Trophoblast cell (in vitro differentiated cells and primary cell): ENCODE data around the gene ATP8A2.

ENCODE experiments used
- DNase-seq, 2 donors: peaks; one replicate each; pipeline ENCODE4 v3.0.0-alpha.2; 2016
- H2AFZ ChIP-seq: 2 replicates; pipeline ENCODE4 v1.6.1; 2013; ENCODE audit warnings: low read length, moderate library complexity, mild to moderate bottlenecking; ENCODE audit not compliant: insufficient read depth, poor library complexity
- H2AK5ac ChIP-seq: 2 replicates; pipeline ENCODE4 v1.6.1; 2013; ENCODE audit warnings: mild to moderate bottlenecking, low read length
- H2BK120ac ChIP-seq: 2 replicates; pipeline ENCODE4 v1.6.1; 2013; ENCODE audit warnings: low read length, mild to moderate bottlenecking, moderate library complexity; ENCODE audit not compliant: insufficient read depth, poor library complexity
- H2BK12ac ChIP-seq: 2 replicates; pipeline ENCODE4 v1.6.1; 2013; ENCODE audit warnings: mild to moderate bottlenecking, low read length, moderate library complexity
- H2BK5ac ChIP-seq: 2 replicates; pipeline ENCODE4 v1.6.1; 2013; ENCODE audit warnings: low read length, low read depth, moderate library complexity, mild to moderate bottlenecking; ENCODE audit not compliant: poor library complexity
- H3K14ac ChIP-seq: 2 replicates; pipeline ENCODE4 v1.6.1; 2013; ENCODE audit warnings: mild to moderate bottlenecking, low read length
- H3K18ac ChIP-seq: 2 replicates; pipeline ENCODE4 v1.6.1; 2013; ENCODE audit warnings: mild to moderate bottlenecking, low read length
- H3K23ac ChIP-seq: 2 replicates; pipeline ENCODE4 v1.6.1; 2013; ENCODE audit warnings: low read length
- H3K27ac ChIP-seq: 2 replicates; pipeline ENCODE4 v1.5.1; 2013; ENCODE audit warnings: low read depth, mild to moderate bottlenecking, inconsistent platforms, low read length, moderate library complexity
- H3K27me3 ChIP-seq: 2 replicates; pipeline ENCODE4 v1.6.1; 2013; ENCODE audit warnings: inconsistent platforms, mild to moderate bottlenecking, low read length, moderate library complexity; ENCODE audit not compliant: insufficient read depth
- H3K36me3 ChIP-seq, 2 experiments: 1 replicate in 1 of 2; 2 replicates in 1 of 2; pipeline ENCODE4 v1.6.1; 2013; ENCODE audit warnings: low read length in 2 of 2, mild to moderate bottlenecking in 2 of 2, moderate library complexity in 1 of 2; ENCODE audit not compliant: insufficient read depth in 2 of 2, control insufficient read depth in 1 of 2
- H3K4ac ChIP-seq: 2 replicates; pipeline ENCODE4 v1.6.1; 2013; ENCODE audit warnings: low read depth, mild to moderate bottlenecking, low read length, moderate library complexity
- H3K4me1 ChIP-seq, 2 experiments: 1 replicate in 1 of 2; 2 replicates in 1 of 2; pipeline ENCODE4 v1.6.1; 2013; ENCODE audit warnings: low read length in 2 of 2, mild to moderate bottlenecking in 2 of 2, moderate library complexity in 1 of 2; ENCODE audit not compliant: insufficient read depth in 2 of 2, control insufficient read depth in 1 of 2
- H3K4me2 ChIP-seq: 2 replicates; pipeline ENCODE4 v1.6.1; 2013; ENCODE audit warnings: inconsistent platforms, mild to moderate bottlenecking, low read length, moderate library complexity
- H3K4me3 ChIP-seq: 2 replicates; pipeline ENCODE4 v1.5.1; 2013; ENCODE audit warnings: mild to moderate bottlenecking, low read depth, low read length, inconsistent platforms
- H3K79me1 ChIP-seq: one replicate; pipeline ENCODE4 v1.6.1; 2013; ENCODE audit warnings: low read length
- H3K79me2 ChIP-seq: 2 replicates; pipeline ENCODE4 v1.6.1; 2013; ENCODE audit warnings: low read length, mild to moderate bottlenecking; ENCODE audit not compliant: control insufficient read depth, insufficient read depth, poor library complexity
- H3K9ac ChIP-seq: 2 replicates; pipeline ENCODE4 v1.6.1; 2013; ENCODE audit warnings: mild to moderate bottlenecking, low read length
- H3K9me3 ChIP-seq: 2 replicates; pipeline ENCODE4 v1.6.1; 2013; ENCODE audit warnings: low read depth, mild to moderate bottlenecking, control low read depth, inconsistent platforms, low read length; ENCODE audit not compliant: insufficient read depth
- H4K12ac ChIP-seq: 2 replicates; pipeline ENCODE4 v1.6.1; 2013; ENCODE audit warnings: low read depth, mild to moderate bottlenecking, low read length, moderate library complexity
- H4K8ac ChIP-seq: 2 replicates; pipeline ENCODE4 v1.6.1; 2013; ENCODE audit warnings: low read depth, mild to moderate bottlenecking, low read length, moderate library complexity
- H4K91ac ChIP-seq: one replicate; pipeline ENCODE4 v1.6.1; 2013; ENCODE audit warnings: low read depth, mild to moderate bottlenecking, low read length, moderate library complexity
- WGBS: extraction: QIAGEN DNeasy Blood & Tissue Kit; methylation state at CpG from one replicate; pipeline ENCODE4 v1.1.7; 2013; ENCODE audit warnings: missing lambda C conversion rate; ENCODE audit not compliant: insufficient read length, insufficient coverage; ENCODE audit errors: extremely low coverage; 5-methylcytosine and 5-hydroxymethylcytosine counted together

The ATP8A2 gene

DNA sequence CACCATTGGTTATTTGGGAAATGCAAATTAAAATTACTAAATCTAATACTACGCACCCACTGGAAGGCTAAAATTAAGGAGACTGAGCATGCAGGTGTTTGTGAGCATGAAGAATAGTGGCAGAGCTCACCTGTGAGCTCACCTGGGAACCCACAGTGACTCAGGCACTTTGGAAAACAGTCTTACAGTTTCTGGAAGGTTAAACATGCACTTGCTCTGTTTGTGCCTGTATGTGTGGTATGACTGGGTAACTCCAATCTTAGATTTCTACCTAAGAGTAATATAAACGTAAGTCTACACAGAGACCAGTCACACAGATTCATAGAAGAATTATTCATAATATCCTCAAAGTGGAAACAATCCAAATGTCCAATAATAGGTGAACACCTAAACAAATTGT, 318.8 kb downstream of the ATP8A2 start:
- DNase-seq = no peak
- Histone ChIP-seq H2BK12ac (no peak overlapping the region), H3K9ac (no peak overlapping the region), H4K8ac (no peak overlapping the region), H2BK120ac (no peak overlapping the region), H2AK5ac (no peak overlapping the region), H2AFZ (no peak overlapping the region), H3K27ac (no peak overlapping the region), H3K4me1 (peaks cover 0 to 3% of the 10 kb centered on the region in 2 experiments), H3K9me3 (no peaks in the 10 kb centered on the region), H3K18ac (no peak overlapping the region), H3K14ac (no peak overlapping the region), H3K4me2 (no peak overlapping the region), H3K4ac (no peak overlapping the region), H3K36me3 (no peaks in the 10 kb centered on the region), H3K4me3 (no peak overlapping the region), H3K23ac (no peak overlapping the region), H4K12ac (no peak overlapping the region), H2BK5ac (no peak overlapping the region), H3K27me3 (no peaks in the 10 kb centered on the region), H3K79me2 (no peaks in the 10 kb centered on the region), H3K79me1 (no peaks in the 10 kb centered on the region), H4K91ac (no peak overlapping the region)
- WGBS = no CpG with 5 or more reads among the region's 2 CpGs

- H2AFZ ChIP-seq = no peak overlapping the region
- no peak overlapping the region for H3K9ac ChIP-seq
- no peaks in the 10 kb centered on the region for H3K79me1 ChIP-seq
- no peaks in the 10 kb centered on the region for H3K9me3 ChIP-seq
- no peaks in the 10 kb centered on the region for H3K36me3 ChIP-seq
- no peak for DNase-seq
- H3K18ac ChIP-seq = no peak overlapping the region
- H2AK5ac ChIP-seq = no peak overlapping the region
- H3K79me2 ChIP-seq = no peaks in the 10 kb centered on the region
- no peak overlapping the region for H4K91ac ChIP-seq
- H3K4me2 ChIP-seq = no peak overlapping the region
- no peak overlapping the region for H2BK120ac ChIP-seq
- no peak overlapping the region for H4K12ac ChIP-seq
- no peak overlapping the region for H2BK12ac ChIP-seq
- no peak overlapping the region for H3K14ac ChIP-seq
- no peak overlapping the region for H3K27ac ChIP-seq
- H4K8ac ChIP-seq = no peak overlapping the region
- no peak overlapping the region for H2BK5ac ChIP-seq
- H3K27me3 ChIP-seq = no peaks in the 10 kb centered on the region
- WGBS = no CpG with 5 or more reads among the region's 2 CpGs
- H3K4ac ChIP-seq = no peak overlapping the region
- H3K4me3 ChIP-seq = no peak overlapping the region
- no peak overlapping the region for H3K23ac ChIP-seq
- peaks cover 0 to 3% of the 10 kb centered on the region in 2 experiments for H3K4me1 ChIP-seq
Measured at GRCh38 chr13:25691654-25692053, 319.9 kb downstream of the ATP8A2 start.

GRCh38 chr13:25692099-25692498, 320.3 kb downstream of the ATP8A2 start:
- Histone ChIP-seq H3K27me3 (no peaks in the 10 kb centered on the region), H3K9ac (no peak overlapping the region), H3K23ac (no peak overlapping the region), H3K4me1 (peaks cover 0 to 3% of the 10 kb centered on the region in 2 experiments), H2AK5ac (no peak overlapping the region), H4K8ac (no peak overlapping the region), H3K79me1 (no peaks in the 10 kb centered on the region), H3K9me3 (no peaks in the 10 kb centered on the region), H3K36me3 (no peaks in the 10 kb centered on the region), H4K91ac (no peak overlapping the region), H4K12ac (no peak overlapping the region), H3K4me3 (no peak overlapping the region), H3K18ac (no peak overlapping the region), H2AFZ (no peak overlapping the region), H3K79me2 (no peaks in the 10 kb centered on the region), H2BK12ac (no peak overlapping the region), H2BK120ac (no peak overlapping the region), H2BK5ac (no peak overlapping the region), H3K14ac (no peak overlapping the region), H3K27ac (no peak overlapping the region), H3K4me2 (no peak overlapping the region), H3K4ac (no peak overlapping the region)
- WGBS = no CpG with 5 or more reads among the region's 7 CpGs
- DNase-seq = no peak

DNA sequence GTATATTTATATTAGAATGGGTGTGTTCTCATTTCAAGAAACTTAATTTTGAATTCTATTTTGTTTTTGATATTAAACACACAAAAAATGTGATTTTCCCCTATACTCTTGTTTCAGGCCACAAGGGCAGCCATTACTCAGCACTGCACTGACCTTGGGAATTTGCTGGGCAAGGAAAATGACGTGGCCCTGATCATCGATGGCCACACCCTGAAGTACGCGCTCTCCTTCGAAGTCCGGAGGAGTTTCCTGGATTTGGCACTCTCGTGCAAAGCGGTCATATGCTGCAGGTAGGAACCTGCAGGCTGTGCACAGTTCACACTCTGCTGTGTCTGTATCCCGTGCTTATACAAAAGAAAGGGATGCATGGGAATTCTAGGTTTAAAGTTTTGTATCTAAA, 327.3 kb downstream of the ATP8A2 start:
- Histone ChIP-seq H4K12ac (no peak overlapping the region), H3K9ac (no peak overlapping the region), H3K14ac (no peak overlapping the region), H4K8ac (no peak overlapping the region), H3K9me3 (no peaks in the 10 kb centered on the region), H2BK120ac (no peak overlapping the region), H3K4ac (no peak overlapping the region), H2AK5ac (no peak overlapping the region), H3K36me3 (no peaks in the 10 kb centered on the region), H4K91ac (no peak overlapping the region), H3K79me2 (no peaks in the 10 kb centered on the region), H2BK5ac (no peak overlapping the region), H2AFZ (no peak overlapping the region), H3K18ac (no peak overlapping the region), H2BK12ac (no peak overlapping the region), H3K4me3 (no peak overlapping the region), H3K4me2 (no peak overlapping the region), H3K27me3 (no peaks in the 10 kb centered on the region), H3K23ac (no peak overlapping the region), H3K27ac (no peak overlapping the region), H3K79me1 (no peaks in the 10 kb centered on the region), H3K4me1 (no peaks in the 10 kb centered on the region)
- no peak for DNase-seq
- no CpG with 5 or more reads among the region's 9 CpGs for WGBS
